Measurements from ENCODE around the gene KRT3.

KRT3 gene

GRCh38 chr12:52826611-52827498, 30.9 kb upstream of the KRT3 start:
- DNase-seq = no peak

GRCh38 chr12:52825961-52826360, 30.0 kb upstream of the KRT3 start:
- DNase-seq = no peak

GRCh38 chr12:52824741-52825410, 29.0 kb upstream of the KRT3 start:
- no peak for DNase-seq

- no peak for DNase-seq
Measured at GRCh38 chr12:52823761-52824450, 28.0 kb upstream of the KRT3 start.

GRCh38 chr12:52822771-52823510, 27.0 kb upstream of the KRT3 start:
- DNase-seq = no peak

DNA sequence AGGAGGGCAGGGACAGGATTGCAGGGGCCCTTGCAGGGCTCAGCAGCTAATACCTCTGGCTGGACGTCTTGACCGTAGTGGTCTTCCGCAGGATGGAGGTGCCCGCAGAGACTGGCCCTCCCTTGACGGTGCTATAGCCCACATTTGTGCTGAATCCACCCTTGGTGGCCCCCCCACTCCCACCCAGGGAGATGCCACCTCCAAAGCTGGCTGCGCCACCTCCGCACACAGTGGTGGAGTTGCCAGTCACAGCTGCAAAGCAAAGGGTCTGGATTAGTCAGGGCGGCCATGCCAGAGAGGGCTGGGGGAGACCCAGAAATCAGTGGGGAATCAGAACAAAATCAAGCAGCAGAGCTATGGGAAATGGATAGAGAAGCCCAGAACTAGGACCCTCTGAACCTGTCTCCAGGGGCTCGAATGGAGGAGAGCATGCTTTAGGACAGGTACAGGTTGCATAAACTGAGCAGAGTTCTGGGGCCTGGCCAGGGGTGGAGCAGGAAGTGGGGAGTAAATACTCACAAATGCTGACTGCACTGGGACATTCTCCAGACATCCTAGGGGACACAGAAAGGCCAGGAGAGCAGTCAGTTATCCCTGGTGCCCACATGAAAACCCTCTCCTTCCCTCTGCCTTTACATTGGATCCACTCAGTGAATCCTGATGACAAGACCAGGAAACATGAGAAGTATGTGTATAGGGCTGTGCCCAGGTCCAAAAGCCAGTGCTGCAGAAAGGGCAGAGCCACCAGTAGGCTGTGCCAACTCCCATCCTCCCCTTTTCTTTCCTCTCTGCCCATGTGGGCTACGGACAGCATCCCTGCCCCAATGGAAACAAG, 26.1 kb upstream of the KRT3 start:
- no peak for DNase-seq

DNA sequence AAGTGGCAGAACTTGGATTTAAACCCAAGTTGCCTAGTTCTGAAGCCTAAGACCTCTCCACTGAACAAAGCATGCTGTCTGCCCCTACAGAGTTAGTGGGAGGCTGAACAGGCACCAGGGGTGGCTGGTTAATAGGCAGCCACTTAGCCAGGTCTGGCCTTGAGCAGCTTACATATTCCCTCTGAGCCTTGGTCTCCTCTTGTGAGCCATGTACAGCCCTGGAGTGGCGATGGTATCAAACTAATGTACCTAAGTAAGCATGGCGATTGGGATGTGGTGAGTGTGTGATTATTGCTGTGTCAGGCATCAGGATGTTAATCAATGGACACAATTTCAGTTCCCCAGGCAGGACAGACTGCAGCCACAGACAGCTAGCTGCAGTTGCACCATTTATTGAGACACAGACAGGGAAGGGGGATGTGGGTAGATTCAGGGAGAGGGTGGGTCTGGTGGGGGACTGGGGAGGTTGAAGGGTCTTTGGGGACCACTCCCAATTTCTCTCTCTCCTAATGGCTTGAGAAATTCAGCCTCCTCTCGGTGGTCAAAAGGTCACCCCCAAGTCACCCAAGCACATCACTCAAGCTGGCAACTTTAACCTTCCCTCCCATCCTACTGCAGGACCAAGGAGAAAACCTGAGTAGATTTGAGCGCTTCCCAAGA, 25.3 kb upstream of the KRT3 start:
- DNase-seq = no peak

DNA sequence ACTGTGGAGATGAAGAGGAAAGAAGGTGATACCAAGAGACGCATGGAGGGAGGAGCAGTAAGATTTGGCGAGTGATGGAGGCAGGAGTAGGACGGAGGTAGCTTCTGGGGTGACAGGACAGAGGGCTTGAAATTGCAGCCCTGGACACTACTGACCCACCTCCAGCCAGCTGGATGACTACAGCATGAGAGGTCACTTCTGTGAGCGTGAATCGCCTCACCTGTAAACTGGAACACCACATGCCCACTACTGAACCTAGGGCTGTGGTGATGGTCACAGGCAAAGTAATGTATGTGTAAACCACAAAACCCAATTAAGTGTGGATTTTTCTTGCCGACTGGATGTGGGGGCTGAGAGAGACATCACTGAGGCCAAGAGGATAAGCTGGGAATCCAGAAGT, 24.6 kb upstream of the KRT3 start:
- DNase-seq = no peak

- DNase-seq = no peak
Measured at GRCh38 chr12:52819731-52820510, 24.0 kb upstream of the KRT3 start.

DNA sequence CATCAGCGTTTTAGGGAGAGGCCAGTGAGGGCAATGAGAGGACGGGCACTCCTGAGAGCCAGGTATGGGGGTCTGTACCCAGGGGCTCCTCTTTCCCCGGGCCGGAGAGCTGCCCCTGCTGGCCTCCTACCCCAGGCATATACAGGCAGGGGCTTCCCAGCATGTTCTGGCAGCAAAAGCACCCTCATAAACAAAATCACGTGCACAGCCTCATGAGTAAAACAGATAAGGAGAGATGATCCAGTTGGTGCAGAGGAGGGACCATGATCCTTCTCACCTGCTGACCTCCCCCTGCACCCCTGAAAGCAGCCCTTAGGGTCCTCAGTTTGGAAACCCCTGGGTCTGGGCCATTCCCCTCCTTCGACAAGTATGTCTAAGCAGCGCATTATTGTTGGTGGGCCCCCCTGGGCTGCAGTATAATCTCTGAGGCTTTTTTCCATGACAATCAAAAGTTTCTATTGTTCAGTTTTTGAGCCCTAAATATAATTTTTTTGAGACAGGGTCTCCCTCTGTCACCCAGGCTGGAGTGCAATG, 23.0 kb upstream of the KRT3 start:
- no peak for DNase-seq

DNA sequence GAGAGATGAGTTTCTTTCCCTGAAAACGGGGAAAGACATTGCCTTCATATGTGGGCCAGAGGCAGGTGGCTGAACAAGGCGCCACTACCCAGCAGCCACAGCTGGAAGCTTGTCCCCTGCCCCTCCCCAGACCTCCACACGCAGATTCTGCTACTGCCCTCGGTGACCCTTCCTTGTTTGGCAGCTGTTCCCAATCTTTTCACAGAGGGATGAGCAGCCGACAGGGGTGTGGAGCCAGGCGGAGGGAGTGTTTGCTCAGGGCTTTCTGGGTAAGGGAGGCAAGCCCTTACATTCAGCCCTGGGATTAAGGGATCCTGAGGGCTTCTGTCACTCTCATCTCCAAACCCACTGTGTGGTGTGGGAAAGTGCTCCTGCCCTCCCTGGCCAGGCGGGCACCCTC, 22.5 kb upstream of the KRT3 start:
- no peak for DNase-seq

DNA sequence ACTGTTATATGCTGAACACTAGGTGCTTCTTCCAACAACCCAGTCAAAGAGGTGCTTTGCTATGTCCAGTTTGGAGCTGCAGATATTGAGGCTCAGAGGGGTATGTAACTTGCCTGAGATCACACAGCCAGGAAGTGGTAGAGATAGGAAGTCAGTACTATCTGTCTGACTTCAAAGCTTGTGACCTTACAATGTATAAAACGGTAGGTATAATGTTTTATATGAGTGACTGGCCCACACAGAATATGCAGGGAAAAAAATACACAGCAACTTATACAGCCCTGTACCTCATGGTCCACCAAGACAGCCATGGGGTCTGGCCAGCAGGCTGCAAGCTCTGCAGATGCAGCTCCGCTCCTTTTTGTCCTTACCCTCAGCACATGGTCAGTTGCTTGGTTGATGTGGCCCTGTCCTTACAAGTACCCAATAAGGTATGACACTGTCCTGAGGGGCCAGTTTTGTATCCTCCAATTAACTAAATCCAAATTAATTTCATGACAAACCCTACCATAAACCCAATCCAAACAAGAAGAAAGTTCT, 21.9 kb upstream of the KRT3 start:
- no peak for DNase-seq

DNA sequence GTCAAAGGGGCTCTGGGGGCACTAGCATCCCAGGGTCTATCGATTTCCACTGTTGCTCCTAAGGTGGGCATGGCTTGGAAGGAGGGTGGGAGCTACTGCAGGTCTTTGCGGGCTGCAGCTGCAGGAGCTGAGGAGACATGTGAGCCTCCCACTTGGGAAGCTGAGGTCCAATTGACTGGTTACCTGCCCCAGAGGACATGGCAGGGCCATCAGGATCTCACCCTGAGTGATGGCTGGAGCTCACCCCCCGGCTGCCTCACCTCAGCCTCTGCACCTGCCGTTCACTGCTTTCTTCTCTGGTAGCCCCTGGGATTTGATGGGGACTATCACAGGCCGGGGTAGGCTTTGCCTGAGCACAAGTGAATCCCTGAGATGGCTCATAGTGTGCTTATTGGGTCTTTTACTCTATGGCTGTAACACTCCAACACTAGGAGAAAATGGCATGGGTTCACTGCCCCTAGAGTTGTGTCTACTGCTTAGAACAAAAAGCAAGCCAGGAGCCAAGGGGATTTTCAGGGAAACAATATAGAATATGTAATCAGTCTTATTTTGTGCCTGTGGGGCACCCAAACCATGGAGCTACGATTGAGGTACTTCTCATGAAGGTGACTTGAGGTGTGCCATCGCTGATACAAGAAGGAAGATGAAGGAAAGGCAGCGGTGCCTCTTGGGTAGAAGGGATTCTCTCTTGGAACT, 21.2 kb upstream of the KRT3 start:
- DNase-seq = no peak

DNA sequence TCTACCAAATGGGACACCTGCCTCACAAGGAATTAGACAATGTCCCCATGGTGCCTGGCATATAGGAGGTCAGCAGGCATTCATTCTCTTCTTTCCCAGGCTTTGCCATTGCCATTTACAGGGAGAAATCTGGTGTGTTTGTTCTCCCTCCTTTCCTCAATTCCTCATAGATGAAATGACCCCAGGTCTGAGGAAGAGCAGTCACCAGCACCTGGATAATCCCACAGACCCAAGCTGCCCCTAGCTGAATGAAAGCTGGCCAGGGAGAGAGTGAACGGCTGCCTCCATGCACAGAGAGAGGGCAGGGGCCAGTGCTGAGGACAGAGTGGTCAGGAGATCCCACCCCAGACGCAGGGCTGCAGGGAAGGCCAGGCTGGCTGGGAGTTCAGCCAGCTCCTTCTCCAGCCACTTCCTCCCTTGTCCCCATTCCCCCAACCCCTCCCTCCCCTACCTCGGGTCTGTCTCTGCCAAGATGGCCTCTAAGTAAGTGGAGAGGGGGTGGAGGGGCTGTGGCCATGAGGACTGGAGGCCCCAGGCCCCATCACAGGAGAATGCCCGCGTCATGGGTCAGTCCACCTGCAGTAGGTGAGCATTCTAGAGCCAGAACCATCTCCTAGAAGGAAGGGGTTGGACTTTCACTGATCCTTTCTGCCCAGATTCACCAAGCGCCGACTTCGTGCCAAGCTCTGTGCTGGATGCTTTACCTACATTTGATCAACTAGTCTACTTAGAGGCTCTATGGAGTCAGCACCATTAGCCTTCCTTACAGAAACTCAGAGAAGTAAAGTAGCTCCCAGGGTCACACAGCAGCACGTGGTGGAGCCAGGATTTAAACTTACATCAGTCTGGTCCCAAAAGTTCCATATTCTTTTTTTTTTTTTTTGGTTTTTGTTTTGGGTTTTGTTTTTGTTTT, 20.0 kb upstream of the KRT3 start:
- DNase-seq = no peak

GRCh38 chr12:52815161-52815560, 19.2 kb upstream of the KRT3 start:
- no peak for DNase-seq

DNA sequence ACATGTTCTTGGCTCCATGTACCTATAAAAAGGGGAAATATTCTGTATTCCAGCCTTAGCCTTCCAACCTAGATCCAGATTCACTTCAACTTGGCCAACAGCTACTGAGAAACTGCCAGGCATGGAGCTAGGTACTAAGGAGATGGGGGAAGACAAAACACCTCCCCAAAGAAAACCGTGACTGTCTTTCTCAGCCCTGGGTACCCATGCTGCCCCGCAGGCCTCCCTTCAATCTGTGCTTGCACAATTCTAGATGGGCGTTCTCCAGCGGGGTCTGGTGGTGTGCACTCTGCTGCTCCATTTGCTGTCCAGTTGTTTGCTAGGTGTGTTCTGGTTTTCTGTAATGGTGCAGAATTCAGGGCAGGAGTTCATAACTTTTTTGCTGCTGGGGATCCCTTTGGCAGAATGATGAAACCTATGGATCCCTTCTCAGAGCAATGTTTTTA, 18.8 kb upstream of the KRT3 start:
- no peak for DNase-seq

DNA sequence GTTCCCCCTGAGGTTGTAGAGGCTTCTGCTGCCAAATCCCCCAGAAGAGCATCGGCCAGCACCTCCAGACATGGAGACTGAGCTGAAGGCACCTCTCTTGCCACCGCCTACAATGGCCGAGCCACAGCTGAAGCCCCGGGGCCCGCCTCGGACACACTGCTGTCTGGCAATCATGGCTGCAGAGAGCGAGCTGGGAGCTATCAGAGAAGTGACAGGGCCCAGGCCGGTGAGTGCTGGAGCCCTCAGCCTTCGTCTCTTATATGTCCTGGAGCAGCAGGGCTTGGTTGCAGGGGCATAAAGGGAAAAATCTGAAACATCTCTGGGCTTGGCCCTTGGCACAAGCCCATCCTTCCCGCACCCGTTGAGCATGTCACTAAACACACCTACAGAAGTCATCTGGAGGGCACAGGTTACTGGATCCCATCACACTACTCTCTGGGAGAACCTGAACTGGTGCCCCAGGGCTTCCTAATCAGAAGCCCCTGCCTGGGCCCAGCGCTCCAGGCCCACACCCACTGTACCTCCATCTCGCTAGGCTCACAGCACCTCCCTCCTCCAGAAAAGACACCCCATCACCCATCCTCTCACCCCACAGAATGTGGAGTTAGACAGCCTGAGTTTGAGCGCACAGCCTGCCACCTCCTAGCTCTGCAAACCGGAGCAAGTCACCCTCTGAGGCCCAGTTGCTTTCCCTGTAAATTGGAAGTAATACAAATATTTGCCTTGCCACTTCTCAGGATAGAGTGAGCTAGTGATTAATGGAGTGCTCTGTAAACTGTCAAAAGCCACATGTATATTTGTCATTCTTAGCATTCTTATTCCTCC, 18.2 kb upstream of the KRT3 start, which contains the start of gene KRT4:
Gene KRT4, minus strand, starts transcription at position 232 of the 825 bp plus-strand sequence. Its CDS starts 58 bp downstream, at position 174.
- DNase-seq = no peak

Measured in CD4-positive, alpha-beta T cell treated with Interleukin-6 for 4 hours (primary cell).